Panc1 (cell line): ENCODE measurements around the gene SPOCK1. TPM values are rescaled to one million over a fixed set of nuclear protein-coding genes. Genes with fewer than 3 reads are reported as not detected.

Source experiments
- ATAC-seq: fragments of 200-7000 bp; cut with Tn5 transposase; 2 replicates; pipeline ENCODE4 v1.9.1; 2020; ENCODE audit warnings: mild to moderate bottlenecking, moderate library complexity
- BruUV-seq: library from RNA; stranded (reverse); fragments of 400-500 nt; replicated peaks from 2 replicates; lab custom pipeline; 2021; lab: Mats Ljungman, UMichigan
- CTCF ChIA-PET: fragments of 300-600 bp; sonication (Branson Sonifier 250); formaldehyde crosslinking; loops from one replicate; lab custom pipeline; 2022; ENCODE audit warnings: antibody characterized with exemption; lab: Charles Lee
- POLR2A ChIA-PET: fragments of 300-600 bp; sonication (Branson Sonifier 250); formaldehyde crosslinking; loops from one replicate; lab custom pipeline; 2022; ENCODE audit warnings: antibody characterized with exemption; lab: Charles Lee
- DNase-seq: peaks from one replicate; pipeline ENCODE4 v3.0.0-alpha.2; 2010; ENCODE audit warnings: low read depth, low spot score
- H3K27ac ChIP-seq: 2 replicates; pipeline ENCODE4 v1.5.1; 2011; ENCODE audit warnings: mild to moderate bottlenecking, low read length, inconsistent platforms
- H3K27me3 ChIP-seq: fragments of 200-500 bp; sonication (Bioruptor generic); 2 replicates; pipeline ENCODE4 v1.6.0; 2014; ENCODE audit warnings: low read length, inconsistent platforms; ENCODE audit not compliant: control insufficient read depth, insufficient read depth
- H3K36me3 ChIP-seq: fragments of 200-500 bp; sonication (Bioruptor generic); 2 replicates; pipeline ENCODE4 v1.5.1; 2014; ENCODE audit warnings: inconsistent platforms, mild to moderate bottlenecking, low read length, moderate library complexity; ENCODE audit not compliant: control insufficient read depth, insufficient read depth
- H3K4me1 ChIP-seq: 2 replicates; pipeline ENCODE4 v1.5.1; 2011; ENCODE audit warnings: inconsistent platforms, mild to moderate bottlenecking, low read length, moderate library complexity; ENCODE audit not compliant: control insufficient read depth, insufficient read depth
- H3K4me3 ChIP-seq, 2 experiments: 2 replicates each; pipeline ENCODE4 v1.5.1; 2011 to 2012; ENCODE audit warnings: low read depth in 2 of 2, low read length in 2 of 2, mild to moderate bottlenecking in 2 of 2, inconsistent platforms in 1 of 2, moderate library complexity in 1 of 2
- H3K9me3 ChIP-seq: fragments of 200-500 bp; sonication (Bioruptor generic); 2 replicates; pipeline ENCODE4 v1.5.1; 2014; ENCODE audit warnings: low read depth, mild to moderate bottlenecking, inconsistent platforms, low read length, moderate library complexity; ENCODE audit not compliant: control insufficient read depth, insufficient read depth
- POLR2AphosphoS5 ChIP-seq: IDR thresholded peaks from 2 replicates; pipeline ENCODE4 v1.6.1; 2012; ENCODE audit warnings: mild to moderate bottlenecking, low read depth, low read length, moderate library complexity
- REST ChIP-seq, 2 experiments: IDR thresholded peaks; 2 replicates each; pipeline ENCODE4 v1.6.1; 2011 to 2012; ENCODE audit warnings: low read depth in 2 of 2, control low read depth in 1 of 2, low read length in 1 of 2, mild to moderate bottlenecking in 1 of 2, moderate library complexity in 1 of 2; ENCODE audit not compliant: insufficient read depth in 1 of 2
- SIN3A ChIP-seq: IDR thresholded peaks from 2 replicates; pipeline ENCODE4 v1.6.1; 2012; ENCODE audit warnings: low read depth, mild to moderate bottlenecking, low read length, moderate library complexity, borderline replicate concordance; ENCODE audit not compliant: insufficient read depth
- TCF7L2 ChIP-seq: IDR thresholded peaks from 2 replicates; pipeline ENCODE4 v1.6.1; 2011; ENCODE audit warnings: mild to moderate bottlenecking, low read depth, low read length, inconsistent platforms
- in situ Hi-C: cut with HindIII; loops from 2 replicates; pipeline ENCODE4 v1.10.0; 2016; ENCODE audit warnings: low sequenced_read_pairs, low pct_unique_long_range_greater_than_20kb
- intact Hi-C: fragments of 100-400 bp; cut with micrococcal nuclease; formaldehyde crosslinking; loops from one replicate; pipeline ENCODE4 v1.10.0; 2022; ENCODE audit not compliant: unreplicated experiment
- total RNA-seq: library from RNA; stranded (reverse); gene quantifications from one replicate; pipeline ENCODE4 v1.2.1, GENCODE V29; 2021; ENCODE audit not compliant: unreplicated experiment
- TF ChIP-seq, protein P1 (sequence below): fragments of 450-650 bp; IDR thresholded peaks from 2 replicates; pipeline ENCODE4 v1.5.1; 2017; ENCODE audit warnings: mild to moderate bottlenecking

SPOCK1 gene
- total RNA-seq, 1 experiment from 2014 or later: 15.6 TPM

GRCh38 chr5:137491121-137491520, 8.0 kb downstream of the SPOCK1 start:
- ATAC-seq (no peak), DNase-seq (no peak)
- ChIA-PET CTCF (interaction anchor here (1.8 kb wide), 1 partner anchor 171 kb away, joined by 8 read pairs; no protein-coding TSS in a partner anchor), POLR2A (no interaction called here)
- no peak overlapping the region for H3K27ac ChIP-seq
- H3K9me3 ChIP-seq: no peaks in the 10 kb centered on the region
- TF ChIP-seq POLR2AphosphoS5: no peak
- TF ChIP-seq, protein P1, sequence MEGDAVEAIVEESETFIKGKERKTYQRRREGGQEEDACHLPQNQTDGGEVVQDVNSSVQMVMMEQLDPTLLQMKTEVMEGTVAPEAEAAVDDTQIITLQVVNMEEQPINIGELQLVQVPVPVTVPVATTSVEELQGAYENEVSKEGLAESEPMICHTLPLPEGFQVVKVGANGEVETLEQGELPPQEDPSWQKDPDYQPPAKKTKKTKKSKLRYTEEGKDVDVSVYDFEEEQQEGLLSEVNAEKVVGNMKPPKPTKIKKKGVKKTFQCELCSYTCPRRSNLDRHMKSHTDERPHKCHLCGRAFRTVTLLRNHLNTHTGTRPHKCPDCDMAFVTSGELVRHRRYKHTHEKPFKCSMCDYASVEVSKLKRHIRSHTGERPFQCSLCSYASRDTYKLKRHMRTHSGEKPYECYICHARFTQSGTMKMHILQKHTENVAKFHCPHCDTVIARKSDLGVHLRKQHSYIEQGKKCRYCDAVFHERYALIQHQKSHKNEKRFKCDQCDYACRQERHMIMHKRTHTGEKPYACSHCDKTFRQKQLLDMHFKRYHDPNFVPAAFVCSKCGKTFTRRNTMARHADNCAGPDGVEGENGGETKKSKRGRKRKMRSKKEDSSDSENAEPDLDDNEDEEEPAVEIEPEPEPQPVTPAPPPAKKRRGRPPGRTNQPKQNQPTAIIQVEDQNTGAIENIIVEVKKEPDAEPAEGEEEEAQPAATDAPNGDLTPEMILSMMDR: no peak
- in situ Hi-C loops (no loop called here), intact Hi-C loops (no loop called here)
- H3K27me3 ChIP-seq: peaks cover 2% of the 10 kb centered on the region; the same call in 1 of the 2 replicates
- no peak overlapping the region for H3K4me3 ChIP-seq
- H3K4me1 ChIP-seq: no peaks in the 10 kb centered on the region
- BruUV-seq: no TSS peak
- H3K36me3 ChIP-seq: no peaks in the 10 kb centered on the region

DNA sequence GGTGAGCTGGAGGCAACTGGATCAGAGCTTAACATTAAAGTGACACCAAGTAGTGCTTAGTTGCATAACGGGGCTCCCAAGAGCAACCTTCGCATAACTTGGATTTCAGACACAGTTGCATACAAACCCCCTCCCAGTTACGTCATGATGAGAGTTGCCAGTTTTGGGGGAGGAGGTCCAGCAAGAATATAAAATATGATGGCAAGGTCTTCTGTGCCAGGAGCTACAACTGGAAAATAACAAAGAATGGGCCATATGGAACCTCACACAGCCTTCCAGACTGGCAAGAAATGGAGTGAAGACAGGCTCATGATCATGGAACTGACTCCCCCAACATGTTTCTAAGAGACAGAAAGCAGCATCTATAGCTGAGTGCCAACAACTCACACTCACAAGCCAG, 8.5 kb downstream of the SPOCK1 start:
- ATAC-seq (no peak), DNase-seq (no peak)
- no peaks in the 10 kb centered on the region for H3K36me3 ChIP-seq
- CTCF ChIA-PET: interaction anchor here (1.8 kb wide), 1 partner anchor 170 kb away, joined by 8 read pairs; no protein-coding TSS in a partner anchor
- intact Hi-C loops (no loop called here), in situ Hi-C loops (no loop called here)
- POLR2A ChIA-PET: no interaction called here
- no peak for TF ChIP-seq POLR2AphosphoS5
- no peak for TF ChIP-seq TCF7L2
- no peak for TF ChIP-seq SIN3A
- TF ChIP-seq REST (IDR thresholded peaks at IDR 0.05; ENCODE audit: insufficient read depth in 1 of 2, low read depth in 2 of 2, low read length in 1 of 2): no peak
- TF ChIP-seq, protein P1: no peak
- no peaks in the 10 kb centered on the region for H3K4me1 ChIP-seq
- H3K9me3 ChIP-seq: no peaks in the 10 kb centered on the region
- H3K27ac ChIP-seq: no peak overlapping the region
- no TSS peak for BruUV-seq
- H3K27me3 ChIP-seq: peaks cover 2% of the 10 kb centered on the region; the same call in 1 of the 2 replicates
- no peak overlapping the region for H3K4me3 ChIP-seq
